ENCODE data around the gene CTRL.

- no peak for TF ChIP-seq FOXA1 (IDR thresholded peaks at IDR 0.05)
- no peak for TF ChIP-seq NFRKB (IDR thresholded peaks at IDR 0.05)
- no peak for TF ChIP-seq SUZ12 (IDR thresholded peaks at IDR 0.05)
- TF ChIP-seq FOXM1 (IDR thresholded peaks at IDR 0.05; ENCODE audit: borderline replicate concordance), result no peak
These were observed 11.6 kb upstream of the CTRL start for GRCh38 chr16:67943256-67943618.

Measured in HEK293T (cell line).